Glutamatergic neuron (in vitro differentiated cells): ENCODE results near the gene ANKRD9. TPM values are rescaled to one million over a fixed set of nuclear protein-coding genes. Genes with fewer than 3 reads are reported as not detected.
A peak's percentile ranks its signal among the peaks of the same experiment; 100 is the strongest.

Experiments
- DNase-seq: peaks from one replicate; pipeline ENCODE4 v3.0.0; 2022
- H3K27ac Mint-ChIP-seq: one replicate; pipeline ENCODE4 v1.8.0; 2020; ENCODE audit warnings: mild to moderate bottlenecking, mixed read lengths, inconsistent platforms; ENCODE audit not compliant: unreplicated experiment
- H3K27me3 Mint-ChIP-seq: one replicate; pipeline ENCODE4 v1.8.0; 2020; ENCODE audit warnings: mild to moderate bottlenecking, moderate library complexity, mixed read lengths, inconsistent platforms; ENCODE audit not compliant: unreplicated experiment
- H3K36me3 Mint-ChIP-seq: one replicate; pipeline ENCODE4 v1.8.0; 2020; ENCODE audit warnings: mild to moderate bottlenecking, mixed read lengths, inconsistent platforms; ENCODE audit not compliant: unreplicated experiment
- H3K4me1 Mint-ChIP-seq: one replicate; pipeline ENCODE4 v1.8.0; 2020; ENCODE audit warnings: mild to moderate bottlenecking, low read depth, mixed read lengths, inconsistent platforms; ENCODE audit not compliant: unreplicated experiment
- H3K4me3 Mint-ChIP-seq: one replicate; pipeline ENCODE4 v1.8.0; 2020; ENCODE audit warnings: mild to moderate bottlenecking, mixed read lengths, inconsistent platforms; ENCODE audit not compliant: unreplicated experiment
- H3K9me3 Mint-ChIP-seq: one replicate; pipeline ENCODE4 v1.8.0; 2020; ENCODE audit warnings: mild to moderate bottlenecking, moderate library complexity, mixed read lengths, inconsistent platforms; ENCODE audit not compliant: unreplicated experiment
- CTCF ChIP-seq: fragments of 200-600 bp; sonication (generic); IDR thresholded peaks from one replicate; pipeline ENCODE4 v1.5.0; 2021; ENCODE audit not compliant: partially characterized antibody, unreplicated experiment
- total RNA-seq: library from RNA; stranded (reverse); fragmentation: NEBNext Ultra II Directional; extraction: Animal tissue kit (Norgen Biotek cat#: 25700); gene quantifications from one replicate; pipeline ENCODE4 v1.2.1, GENCODE V29; 2021; ENCODE audit not compliant: unreplicated experiment

The ANKRD9 gene
- total RNA-seq, 1 donor from 2014 or later = 3.5 TPM

GRCh38 chr14:102499401-102500157 lies 10.0 kb downstream of the ANKRD9 start:
- Mint-ChIP-seq H3K9me3 (peaks cover 2% of the 10 kb centered on the region), H3K4me1 (peaks cover 8% of the 10 kb centered on the region), H3K36me3 (peaks cover 5% of the 10 kb centered on the region), H3K27me3 (peaks cover 3% of the 10 kb centered on the region), H3K4me3 (no peak overlapping the region), H3K27ac (no peak overlapping the region)
- DNase-seq = no peak
- no peak for TF ChIP-seq CTCF

DNA sequence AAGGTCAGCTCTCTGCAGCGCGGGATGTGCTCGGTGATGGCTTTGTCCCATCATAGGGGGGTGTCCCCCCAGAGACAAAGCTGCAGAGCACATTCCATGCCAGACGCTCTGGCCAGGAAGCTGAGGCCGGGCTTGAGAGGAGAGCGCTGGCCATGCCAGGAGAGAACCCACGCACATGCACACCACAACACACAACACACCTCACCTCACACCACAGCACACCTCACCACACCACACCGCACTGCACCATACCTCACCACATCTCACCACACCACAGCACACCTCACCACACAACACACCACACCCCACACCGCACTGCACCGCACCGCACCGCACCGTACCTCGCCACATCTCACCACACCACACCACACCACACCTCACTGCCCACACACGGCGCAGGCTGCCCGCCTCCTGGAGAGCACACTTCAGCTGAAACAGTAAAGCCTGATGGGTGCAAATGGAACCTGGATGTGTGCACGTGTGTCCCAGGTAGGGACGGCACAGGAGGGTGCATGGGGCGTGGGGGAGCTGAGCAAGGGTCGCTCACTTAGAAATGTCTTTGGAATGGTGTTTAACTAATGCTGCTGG lies 10.8 kb downstream of the ANKRD9 start:
- TF ChIP-seq CTCF = no peak
- Mint-ChIP-seq H3K4me3 (peak overlapping the region; percentile 3), H3K9me3 (no peaks in the 10 kb centered on the region), H3K36me3 (peaks cover 5% of the 10 kb centered on the region), H3K27me3 (peaks cover 5% of the 10 kb centered on the region), H3K27ac (peak overlapping the region; percentile 46), H3K4me1 (peaks cover 8% of the 10 kb centered on the region)
- DNase-seq = no peak

GRCh38 chr14:102497998-102498677 lies 11.4 kb downstream of the ANKRD9 start:
- Mint-ChIP-seq H3K27me3 (peaks cover 5% of the 10 kb centered on the region), H3K9me3 (no peaks in the 10 kb centered on the region), H3K4me3 (no peak overlapping the region), H3K4me1 (peaks cover 8% of the 10 kb centered on the region), H3K27ac (peak overlapping the region; percentile 28), H3K36me3 (peaks cover 5% of the 10 kb centered on the region)
- DNase-seq = peak; percentile 62
- TF ChIP-seq CTCF = peak; percentile 37

DNA sequence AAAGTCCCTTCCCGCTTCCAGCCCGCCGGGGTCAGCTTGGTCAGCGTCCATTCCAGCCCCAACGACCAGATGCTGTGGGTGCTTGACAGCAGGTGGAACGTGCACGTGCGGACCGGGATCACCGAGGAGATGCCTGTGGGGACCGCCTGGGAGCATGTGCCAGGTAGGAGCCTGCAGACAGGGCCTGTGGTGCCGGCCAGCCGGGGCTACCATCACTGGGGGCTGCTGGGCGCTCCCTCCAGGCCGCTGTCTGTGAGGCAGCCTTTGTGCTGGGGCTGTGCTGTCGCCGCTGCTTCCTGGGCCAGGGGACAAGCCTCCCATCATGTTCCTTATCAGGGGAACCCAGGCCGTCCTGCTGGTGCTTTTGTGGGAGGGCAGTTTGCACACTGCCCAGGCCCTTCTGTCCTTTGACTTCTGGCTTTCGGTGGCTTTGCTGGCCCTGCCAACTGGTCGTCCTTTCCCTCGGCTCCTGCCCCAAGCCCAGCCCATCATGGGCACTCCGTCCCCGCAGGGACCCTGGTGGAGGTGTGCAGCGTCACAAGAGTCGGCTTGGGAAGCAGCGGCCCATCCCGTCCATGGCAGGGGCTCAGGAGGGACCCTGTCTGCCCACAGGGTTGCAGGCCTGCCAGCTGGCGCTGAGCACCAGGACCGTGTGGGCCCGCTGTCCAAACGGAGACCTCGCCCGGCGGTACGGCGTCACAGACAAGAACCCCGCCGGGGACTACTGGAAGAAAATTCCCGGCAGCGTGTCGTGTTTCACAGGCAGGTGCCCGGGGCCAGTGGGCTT lies 12.4 kb downstream of the ANKRD9 start:
- Mint-ChIP-seq H3K27me3 (peaks cover 5% of the 10 kb centered on the region), H3K4me3 (no peak overlapping the region), H3K9me3 (no peaks in the 10 kb centered on the region), H3K36me3 (peaks cover 5% of the 10 kb centered on the region), H3K4me1 (peaks cover 8% of the 10 kb centered on the region), H3K27ac (no peak overlapping the region)
- TF ChIP-seq CTCF = no peak
- DNase-seq = no peak
